NT2/D1 (cell line): Measurements from ENCODE around the gene NAT10.

Experiments
- DNase-seq: peaks from one replicate; pipeline ENCODE4 v3.0.0-alpha.2; 2011; ENCODE audit warnings: low read depth, low spot score
- H3K27me3 ChIP-seq: 2 replicates; pipeline ENCODE4 v1.6.0; 2011; ENCODE audit warnings: mild to moderate bottlenecking; ENCODE audit not compliant: insufficient read length, insufficient read depth
- H3K36me3 ChIP-seq: 2 replicates; pipeline ENCODE4 v1.6.1; 2011; ENCODE audit warnings: mild to moderate bottlenecking, low read length, mixed read lengths; ENCODE audit not compliant: insufficient read depth, insufficient read length
- H3K4me1 ChIP-seq: 2 replicates; pipeline ENCODE4 v1.5.1; 2011; ENCODE audit not compliant: insufficient read depth, insufficient read length
- H3K4me3 ChIP-seq: 2 replicates; pipeline ENCODE4 v1.5.1; 2011; ENCODE audit warnings: low read depth; ENCODE audit not compliant: insufficient read length
- H3K9ac ChIP-seq: 2 replicates; pipeline ENCODE4 v1.6.0; 2011; ENCODE audit warnings: low read depth; ENCODE audit not compliant: insufficient read length
- H3K9me3 ChIP-seq: 2 replicates; pipeline ENCODE4 v1.5.1; 2011; ENCODE audit warnings: mild to moderate bottlenecking, low read length; ENCODE audit not compliant: insufficient read depth
- SUZ12 ChIP-seq: IDR thresholded peaks from 2 replicates; pipeline ENCODE4 v1.6.1; 2011; ENCODE audit not compliant: insufficient read length, insufficient read depth; ENCODE audit errors: extremely low read depth
- YY1 ChIP-seq: IDR thresholded peaks from 2 replicates; pipeline ENCODE4 v1.6.1; 2011; ENCODE audit not compliant: insufficient read length, insufficient read depth
- ZNF274 ChIP-seq: IDR thresholded peaks from 2 replicates; pipeline ENCODE4 v1.6.1; 2011; ENCODE audit warnings: mild to moderate bottlenecking, low read depth, low read length

NAT10 gene

GRCh38 chr11:34162856-34163255, 57.4 kb downstream of the NAT10 start:
- no peak for DNase-seq
- no peak overlapping the region for H3K9ac ChIP-seq
- H3K27me3 ChIP-seq = no peaks in the 10 kb centered on the region
- H3K4me3 ChIP-seq = no peak overlapping the region
- no peaks in the 10 kb centered on the region for H3K9me3 ChIP-seq
- TF ChIP-seq YY1 (no peak), SUZ12 (no peak), ZNF274 (no peak)
- peaks cover 4% of the 10 kb centered on the region for H3K4me1 ChIP-seq
- H3K36me3 ChIP-seq = peaks cover 81% of the 10 kb centered on the region

DNA sequence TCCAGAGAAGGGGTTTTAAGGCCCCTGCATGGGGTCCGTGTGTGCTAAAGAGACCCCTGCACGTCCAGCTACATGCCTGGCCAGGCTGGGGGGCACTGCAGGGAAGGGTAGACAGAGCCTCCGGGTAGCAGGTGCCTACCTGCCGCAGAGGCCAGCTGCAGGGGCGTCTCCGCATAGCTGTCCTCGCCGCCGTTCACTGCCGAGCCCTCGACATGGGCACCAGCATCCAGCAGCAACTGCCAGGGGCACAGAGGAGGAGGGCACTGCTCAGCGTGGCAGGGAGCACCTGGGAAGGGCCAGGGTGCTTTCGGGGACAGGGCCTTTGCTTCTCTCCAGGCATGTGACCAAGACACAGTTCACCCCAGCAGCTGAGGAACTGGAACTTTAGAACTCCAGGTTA, 59.7 kb downstream of the NAT10 start:
- no peak for DNase-seq
- no peak overlapping the region for H3K4me3 ChIP-seq
- TF ChIP-seq YY1 (no peak), SUZ12 (no peak), ZNF274 (no peak)

DNA sequence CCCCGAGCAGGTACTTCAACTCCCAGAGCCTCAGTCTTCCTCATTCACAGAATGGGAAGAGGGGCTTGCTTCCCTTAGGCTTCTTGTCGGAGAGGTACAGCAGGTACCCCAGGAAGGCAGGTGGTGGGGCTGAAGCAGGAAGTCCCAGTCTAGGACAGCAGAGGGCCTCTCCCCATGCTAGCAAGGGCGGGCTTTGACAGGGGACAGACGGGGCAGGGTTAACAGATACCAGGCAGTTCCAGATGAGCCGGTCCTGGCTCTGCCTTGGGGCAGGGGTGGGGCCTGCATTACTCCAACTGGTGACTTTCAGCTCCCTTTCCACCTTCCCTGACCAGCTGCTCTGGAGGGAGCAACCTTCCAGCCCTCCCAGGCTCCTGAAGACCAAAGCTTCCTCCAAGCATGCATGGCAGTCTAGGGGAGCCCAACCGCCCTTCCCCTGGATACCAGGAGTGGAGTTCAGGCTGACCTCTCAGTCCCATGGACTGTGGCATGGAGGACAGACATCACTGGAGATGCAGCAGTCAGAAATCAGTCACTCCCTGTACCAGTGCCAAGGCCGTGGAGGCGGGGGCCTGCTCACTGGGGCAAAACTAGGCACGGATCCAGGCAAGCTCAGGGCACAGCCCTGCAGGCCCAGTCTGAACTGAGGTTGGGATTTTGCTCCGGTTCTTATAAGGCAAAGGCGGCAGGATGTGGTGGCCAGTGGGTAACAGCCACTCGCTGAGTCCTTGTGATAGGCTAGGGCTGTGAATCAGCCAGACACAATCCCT, 60.5 kb downstream of the NAT10 start:
- H3K9me3 ChIP-seq = no peaks in the 10 kb centered on the region
- peaks cover 4% of the 10 kb centered on the region for H3K4me1 ChIP-seq
- DNase-seq = no peak
- H3K27me3 ChIP-seq = no peaks in the 10 kb centered on the region
- no peak overlapping the region for H3K9ac ChIP-seq
- TF ChIP-seq SUZ12 (no peak), YY1 (no peak), ZNF274 (no peak)
- H3K4me3 ChIP-seq = no peak overlapping the region
- H3K36me3 ChIP-seq = peaks cover 84% of the 10 kb centered on the region

More for the DNA sequence above, 59.7 kb downstream of the NAT10 start:
- Histone ChIP-seq H3K36me3 (peaks cover 79% of the 10 kb centered on the region), H3K9me3 (no peaks in the 10 kb centered on the region), H3K27me3 (no peaks in the 10 kb centered on the region), H3K4me1 (peaks cover 4% of the 10 kb centered on the region), H3K9ac (no peak overlapping the region)

- Histone ChIP-seq H3K27me3 (no peaks in the 10 kb centered on the region), H3K9ac (no peak overlapping the region), H3K9me3 (no peaks in the 10 kb centered on the region), H3K4me1 (peaks cover 4% of the 10 kb centered on the region), H3K36me3 (peaks cover 81% of the 10 kb centered on the region), H3K4me3 (no peak overlapping the region)
- DNase-seq = no peak
- no peak for TF ChIP-seq YY1
- no peak for TF ChIP-seq SUZ12
- TF ChIP-seq ZNF274 = no peak
Measured at GRCh38 chr11:34166806-34167740, 61.6 kb downstream of the NAT10 start.

DNA sequence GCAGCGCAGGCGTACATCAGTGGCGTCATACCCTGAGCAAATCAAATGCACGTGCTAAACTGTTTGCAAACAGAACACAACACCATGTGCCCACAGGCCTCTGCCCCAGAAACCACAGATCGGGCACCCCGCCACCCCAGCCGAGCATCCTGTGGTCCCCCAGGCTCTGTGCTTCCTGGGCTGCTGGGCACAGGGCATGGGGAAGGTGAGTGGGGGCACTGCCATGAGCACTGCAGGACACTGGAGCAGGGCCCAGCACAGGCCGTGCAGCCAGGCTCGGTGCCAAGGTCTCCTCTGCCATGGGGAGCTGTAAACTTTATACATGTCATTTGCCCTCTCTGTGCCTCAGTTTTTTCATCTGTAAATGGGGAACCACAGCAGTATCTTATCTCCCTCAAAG, 62.5 kb downstream of the NAT10 start:
- no peak for DNase-seq
- no peak for TF ChIP-seq ZNF274
- TF ChIP-seq YY1 = no peak
- TF ChIP-seq SUZ12 = no peak
- Histone ChIP-seq H3K9me3 (no peaks in the 10 kb centered on the region), H3K4me1 (peaks cover 4% of the 10 kb centered on the region), H3K9ac (no peak overlapping the region), H3K36me3 (peaks cover 79% of the 10 kb centered on the region), H3K27me3 (no peaks in the 10 kb centered on the region), H3K4me3 (no peak overlapping the region)

GRCh38 chr11:34168642-34169420, 63.4 kb downstream of the NAT10 start:
- DNase-seq = no peak
- H3K27me3 ChIP-seq = no peaks in the 10 kb centered on the region

More at GRCh38 chr11:34168642-34169420, 63.4 kb downstream of the NAT10 start:
- TF ChIP-seq ZNF274 (no peak), SUZ12 (no peak), YY1 (no peak)
- no peaks in the 10 kb centered on the region for H3K9me3 ChIP-seq
- peaks cover 4% of the 10 kb centered on the region for H3K4me1 ChIP-seq
- peaks cover 75% of the 10 kb centered on the region for H3K36me3 ChIP-seq
- no peak overlapping the region for H3K4me3 ChIP-seq
- H3K9ac ChIP-seq = no peak overlapping the region
